Chondrocyte (in vitro differentiated cells): ENCODE measurements around the gene PTPRN2. TPM values are rescaled to one million over a fixed set of nuclear protein-coding genes. Genes with fewer than 3 reads are reported as not detected.

ENCODE experiments used
- DNase-seq: peaks from one replicate; pipeline ENCODE4 v3.0.0; 2021; ENCODE audit warnings: mixed read lengths, low spot score
- H3K27ac Mint-ChIP-seq: one replicate; pipeline ENCODE4 v1.8.0; 2021; ENCODE audit warnings: mild to moderate bottlenecking, moderate library complexity, mixed read lengths; ENCODE audit not compliant: unreplicated experiment
- H3K27me3 Mint-ChIP-seq: 2 replicates; pipeline ENCODE4 v1.8.0; 2021; ENCODE audit warnings: low read depth, mixed read lengths
- H3K36me3 Mint-ChIP-seq: 2 replicates; pipeline ENCODE4 v1.8.0; 2021; ENCODE audit warnings: low read depth, mixed read lengths
- H3K4me1 Mint-ChIP-seq: 2 replicates; pipeline ENCODE4 v1.8.0; 2021; ENCODE audit warnings: low read depth, mild to moderate bottlenecking, mixed read lengths
- H3K4me3 Mint-ChIP-seq: one replicate; pipeline ENCODE4 v1.8.0; 2021; ENCODE audit warnings: mild to moderate bottlenecking, moderate library complexity, mixed read lengths; ENCODE audit not compliant: unreplicated experiment
- H3K9me3 Mint-ChIP-seq: 2 replicates; pipeline ENCODE4 v1.8.0; 2021; ENCODE audit warnings: low read depth, mixed read lengths
- total RNA-seq: library from RNA; stranded (reverse); gene quantifications from 3 replicates; pipeline ENCODE4 v1.2.1, GENCODE V29; 2021
- TF ChIP-seq, protein P1 (sequence below): fragments of 200-600 bp; sonication (generic); IDR thresholded peaks from 2 replicates; pipeline ENCODE4 v1.5.0; 2021; ENCODE audit warnings: antibody characterized with exemption, mild to moderate bottlenecking, moderate library complexity

The PTPRN2 gene
- total RNA-seq, 1 donor from 2014 or later, result 0.30 TPM

DNA sequence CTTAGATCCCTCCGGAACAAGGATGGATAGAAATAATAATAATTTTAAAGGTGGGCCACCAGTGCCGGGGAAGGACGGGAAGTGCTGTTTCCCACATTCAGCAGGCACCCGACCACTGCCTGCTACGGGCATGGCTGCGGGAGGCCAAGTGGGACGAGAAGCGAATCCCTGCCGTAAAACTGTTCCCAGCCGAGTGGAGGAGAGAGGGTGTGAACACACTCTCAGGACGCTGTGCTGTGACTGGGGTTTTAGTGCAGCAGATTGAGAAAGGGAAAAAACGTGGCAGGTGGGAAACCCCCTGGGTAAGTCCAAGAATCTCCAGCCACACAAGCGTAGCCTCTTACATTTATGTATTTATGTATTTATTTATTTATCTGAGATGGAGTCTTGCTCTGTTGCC lies 1092.0 kb downstream of the PTPRN2 start:
- TF ChIP-seq, protein P1, sequence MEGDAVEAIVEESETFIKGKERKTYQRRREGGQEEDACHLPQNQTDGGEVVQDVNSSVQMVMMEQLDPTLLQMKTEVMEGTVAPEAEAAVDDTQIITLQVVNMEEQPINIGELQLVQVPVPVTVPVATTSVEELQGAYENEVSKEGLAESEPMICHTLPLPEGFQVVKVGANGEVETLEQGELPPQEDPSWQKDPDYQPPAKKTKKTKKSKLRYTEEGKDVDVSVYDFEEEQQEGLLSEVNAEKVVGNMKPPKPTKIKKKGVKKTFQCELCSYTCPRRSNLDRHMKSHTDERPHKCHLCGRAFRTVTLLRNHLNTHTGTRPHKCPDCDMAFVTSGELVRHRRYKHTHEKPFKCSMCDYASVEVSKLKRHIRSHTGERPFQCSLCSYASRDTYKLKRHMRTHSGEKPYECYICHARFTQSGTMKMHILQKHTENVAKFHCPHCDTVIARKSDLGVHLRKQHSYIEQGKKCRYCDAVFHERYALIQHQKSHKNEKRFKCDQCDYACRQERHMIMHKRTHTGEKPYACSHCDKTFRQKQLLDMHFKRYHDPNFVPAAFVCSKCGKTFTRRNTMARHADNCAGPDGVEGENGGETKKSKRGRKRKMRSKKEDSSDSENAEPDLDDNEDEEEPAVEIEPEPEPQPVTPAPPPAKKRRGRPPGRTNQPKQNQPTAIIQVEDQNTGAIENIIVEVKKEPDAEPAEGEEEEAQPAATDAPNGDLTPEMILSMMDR, result no peak
- H3K9me3 Mint-ChIP-seq, result peaks cover 7% of the 10 kb centered on the region
- no peaks in the 10 kb centered on the region for H3K36me3 Mint-ChIP-seq
- peaks cover 1% of the 10 kb centered on the region for H3K4me1 Mint-ChIP-seq
- peak; percentile 83 for DNase-seq
- H3K4me3 Mint-ChIP-seq, result no peak overlapping the region
- peaks cover 10% of the 10 kb centered on the region for H3K27me3 Mint-ChIP-seq
- no peak overlapping the region for H3K27ac Mint-ChIP-seq

DNA sequence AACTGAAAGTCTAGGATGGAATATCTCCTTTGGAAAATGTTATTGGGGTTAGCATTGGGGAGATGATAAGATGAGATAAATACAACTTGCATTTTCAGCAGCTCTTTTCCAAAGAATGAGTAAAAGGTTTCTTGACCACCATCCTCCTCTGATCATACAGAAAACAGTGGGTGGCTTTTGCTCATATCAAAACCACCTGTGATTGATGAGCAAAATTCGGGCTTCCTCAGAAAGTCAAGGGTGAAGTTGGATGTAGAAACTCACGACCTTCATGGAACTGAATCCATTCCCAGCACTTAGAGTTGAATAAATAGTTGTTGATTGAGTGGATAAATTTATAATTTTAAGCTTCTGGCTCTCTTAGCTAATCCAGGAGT lies 1092.5 kb downstream of the PTPRN2 start:
- no peak overlapping the region for H3K27ac Mint-ChIP-seq
- no peak overlapping the region for H3K4me3 Mint-ChIP-seq
- peaks cover 10% of the 10 kb centered on the region for H3K27me3 Mint-ChIP-seq
- TF ChIP-seq, protein P1, result no peak
- peaks cover 4% of the 10 kb centered on the region for H3K4me1 Mint-ChIP-seq
- DNase-seq, result no peak
- no peaks in the 10 kb centered on the region for H3K36me3 Mint-ChIP-seq
- peaks cover 9% of the 10 kb centered on the region for H3K9me3 Mint-ChIP-seq

DNA sequence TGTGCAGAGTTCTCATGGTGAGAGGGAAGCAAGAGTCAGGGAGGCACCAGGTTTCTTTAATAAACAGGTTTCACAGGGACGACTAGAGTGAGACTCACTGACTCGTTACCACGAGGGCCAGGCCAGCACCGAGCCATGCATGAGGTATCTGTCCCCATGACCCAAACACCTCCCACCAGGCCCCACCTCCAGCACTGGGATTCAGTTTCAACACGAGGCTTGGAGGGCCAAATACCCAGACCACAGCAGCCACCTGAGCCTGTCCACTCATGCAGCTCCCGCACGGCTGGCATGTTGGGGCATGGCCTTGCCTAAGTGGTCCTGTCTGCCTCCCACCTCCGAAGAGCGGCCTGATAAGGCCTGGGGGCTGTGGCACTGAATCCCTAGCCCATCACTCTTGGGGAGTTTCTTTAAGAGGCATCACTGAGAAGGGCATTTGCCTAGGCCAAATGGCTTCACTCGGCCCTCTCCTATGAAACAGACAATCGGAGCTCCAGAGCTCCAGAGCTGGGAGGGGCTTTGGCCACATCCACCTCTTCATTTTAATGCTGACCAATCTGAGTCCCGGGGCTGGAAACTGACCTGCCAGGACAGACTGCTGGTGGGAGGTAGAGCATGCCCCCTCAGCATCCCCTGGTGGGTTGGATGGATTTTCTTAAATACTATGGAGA lies 1093.0 kb downstream of the PTPRN2 start:
- Mint-ChIP-seq H3K36me3 (no peaks in the 10 kb centered on the region), H3K4me1 (peaks cover 4% of the 10 kb centered on the region), H3K9me3 (peaks cover 9% of the 10 kb centered on the region), H3K27me3 (peaks cover 10% of the 10 kb centered on the region), H3K4me3 (no peak overlapping the region), H3K27ac (no peak overlapping the region)
- TF ChIP-seq, protein P1, result no peak
- peak; percentile 70 for DNase-seq

DNA sequence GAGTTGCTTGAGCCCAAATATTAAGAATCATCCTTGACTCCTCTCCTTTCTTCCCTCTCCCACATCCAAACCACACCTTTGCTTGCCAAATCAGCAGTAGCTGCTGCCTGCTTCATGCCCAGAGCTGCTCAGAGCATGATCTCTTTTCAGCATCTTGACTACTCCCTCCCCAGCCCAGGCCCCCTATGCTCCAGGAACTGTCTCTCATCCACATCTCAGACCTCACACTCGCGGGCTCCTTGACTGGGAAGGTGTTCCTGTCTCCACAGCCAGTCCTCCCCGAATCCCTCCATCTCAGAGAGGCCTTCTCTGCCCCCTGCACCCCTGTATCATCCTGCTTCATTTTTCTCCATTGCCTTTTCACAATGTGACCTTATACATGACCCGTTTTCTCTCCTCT lies 1093.8 kb downstream of the PTPRN2 start:
- H3K4me3 Mint-ChIP-seq, result no peak overlapping the region
- H3K9me3 Mint-ChIP-seq, result peaks cover 9% of the 10 kb centered on the region
- peaks cover 4% of the 10 kb centered on the region for H3K4me1 Mint-ChIP-seq
- H3K36me3 Mint-ChIP-seq, result no peaks in the 10 kb centered on the region
- H3K27me3 Mint-ChIP-seq, result peaks cover 10% of the 10 kb centered on the region
- no peak overlapping the region for H3K27ac Mint-ChIP-seq
- TF ChIP-seq, protein P1, result no peak
- DNase-seq, result peak; percentile 85

DNA sequence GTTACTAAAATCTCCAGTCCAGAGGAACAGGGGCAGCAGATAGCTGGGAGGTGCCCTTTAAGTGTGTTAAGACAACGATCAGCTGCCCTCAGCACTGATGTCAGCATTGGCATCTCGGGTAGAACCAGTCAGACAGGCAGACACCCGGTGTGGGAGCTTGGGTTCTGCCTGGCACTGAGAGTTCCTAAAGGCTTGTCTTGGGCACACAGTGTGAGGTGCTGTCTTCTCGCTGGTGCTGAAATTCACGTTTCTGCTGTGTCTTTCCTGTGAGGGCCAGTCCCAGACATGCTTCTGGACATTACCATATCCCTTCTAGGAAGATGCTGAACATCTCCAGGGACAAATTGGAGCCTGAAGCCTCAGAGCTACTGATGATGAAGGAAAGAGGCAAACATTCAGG lies 1094.6 kb downstream of the PTPRN2 start:
- peaks cover 9% of the 10 kb centered on the region for H3K9me3 Mint-ChIP-seq
- H3K36me3 Mint-ChIP-seq, result no peaks in the 10 kb centered on the region

More for the DNA sequence above, 1094.6 kb downstream of the PTPRN2 start:
- H3K4me3 Mint-ChIP-seq, result no peak overlapping the region
- no peak overlapping the region for H3K27ac Mint-ChIP-seq
- peaks cover 10% of the 10 kb centered on the region for H3K27me3 Mint-ChIP-seq
- DNase-seq, result no peak
- peaks cover 4% of the 10 kb centered on the region for H3K4me1 Mint-ChIP-seq
- TF ChIP-seq, protein P1, result no peak
